Ishikawa (cell line): Measurements from ENCODE around the gene GSE1.

Experiments used
- CEBPB ChIP-seq: IDR thresholded peaks from 2 replicates; pipeline ENCODE4 v1.6.1; 2012
- CREB1 ChIP-seq: IDR thresholded peaks from 2 replicates; pipeline ENCODE4 v1.6.1; 2012; ENCODE audit warnings: low read depth
- EGR1 ChIP-seq: IDR thresholded peaks from 2 replicates; pipeline ENCODE4 v1.6.1; 2012
- EP300 ChIP-seq: IDR thresholded peaks from 2 replicates; pipeline ENCODE4 v1.6.1; 2012; ENCODE audit warnings: borderline replicate concordance
- FOXM1 ChIP-seq: IDR thresholded peaks from 2 replicates; pipeline ENCODE4 v1.6.1; 2012; ENCODE audit warnings: low read depth, borderline replicate concordance
- NFIC ChIP-seq: IDR thresholded peaks from 2 replicates; pipeline ENCODE4 v1.6.1; 2012
- RAD21 ChIP-seq: IDR thresholded peaks from 2 replicates; pipeline ENCODE4 v1.6.1; 2012; ENCODE audit warnings: low read depth
- TAF1 ChIP-seq: IDR thresholded peaks from 2 replicates; pipeline ENCODE4 v1.6.1; 2012; ENCODE audit warnings: low read depth, mild to moderate bottlenecking
- TCF12 ChIP-seq: IDR thresholded peaks from 2 replicates; pipeline ENCODE4 v1.6.1; 2012; ENCODE audit warnings: low read depth
- TEAD4 ChIP-seq: IDR thresholded peaks from 2 replicates; pipeline ENCODE4 v1.6.1; 2012
- YY1 ChIP-seq: IDR thresholded peaks from 2 replicates; pipeline ENCODE4 v1.6.1; 2012; ENCODE audit warnings: low read depth
- ZBTB7A ChIP-seq: IDR thresholded peaks from 2 replicates; pipeline ENCODE4 v1.6.1; 2012; ENCODE audit warnings: low read depth
- TF ChIP-seq, protein P1 (sequence below): IDR thresholded peaks from 2 replicates; pipeline ENCODE4 v1.6.1; 2012; ENCODE audit warnings: low read depth, mild to moderate bottlenecking
- TF ChIP-seq, protein P2 (sequence below): IDR thresholded peaks from 2 replicates; pipeline ENCODE4 v1.6.1; 2012
- TF ChIP-seq, protein P3 (sequence below): IDR thresholded peaks from 2 replicates; pipeline ENCODE4 v1.6.1; 2012

The GSE1 gene

DNA sequence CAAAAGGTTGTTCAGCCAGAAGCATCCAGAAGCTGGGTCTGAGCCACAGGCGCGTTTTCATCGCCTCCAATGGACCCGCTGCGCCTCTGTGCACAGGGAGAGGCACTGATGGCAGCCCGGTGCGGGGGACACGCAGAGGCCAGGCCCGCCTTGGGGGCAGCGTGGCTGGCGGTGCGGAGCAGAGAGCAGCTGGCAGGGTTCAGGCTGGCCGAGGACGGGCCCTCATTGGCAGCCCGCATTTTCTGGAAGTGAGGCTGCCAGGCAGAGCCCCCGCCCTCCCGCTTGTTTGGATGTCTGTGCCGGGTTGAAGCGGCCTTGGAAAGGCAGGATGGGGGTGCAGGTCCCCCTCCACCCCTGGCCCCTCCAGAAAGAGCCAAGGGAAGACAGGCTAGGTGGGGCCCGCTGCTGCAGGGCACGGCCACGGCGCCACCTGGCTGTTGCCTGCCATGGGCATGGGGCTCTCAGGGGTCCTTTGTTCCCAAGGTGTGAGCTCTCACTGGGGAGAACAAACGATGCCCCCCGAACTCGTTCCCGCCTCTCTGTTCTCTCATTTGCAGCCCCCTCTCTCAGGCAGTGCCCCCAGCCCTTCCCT lies 18.8 kb downstream of the GSE1 start:
- TF ChIP-seq TCF12 = no peak
- no peak for TF ChIP-seq YY1
- TF ChIP-seq NFIC = no peak
- TF ChIP-seq CREB1 = no peak
- TF ChIP-seq RAD21 = peak; percentile 16; the same call in 1 of the 2 replicates
- TF ChIP-seq EP300 = no peak

DNA sequence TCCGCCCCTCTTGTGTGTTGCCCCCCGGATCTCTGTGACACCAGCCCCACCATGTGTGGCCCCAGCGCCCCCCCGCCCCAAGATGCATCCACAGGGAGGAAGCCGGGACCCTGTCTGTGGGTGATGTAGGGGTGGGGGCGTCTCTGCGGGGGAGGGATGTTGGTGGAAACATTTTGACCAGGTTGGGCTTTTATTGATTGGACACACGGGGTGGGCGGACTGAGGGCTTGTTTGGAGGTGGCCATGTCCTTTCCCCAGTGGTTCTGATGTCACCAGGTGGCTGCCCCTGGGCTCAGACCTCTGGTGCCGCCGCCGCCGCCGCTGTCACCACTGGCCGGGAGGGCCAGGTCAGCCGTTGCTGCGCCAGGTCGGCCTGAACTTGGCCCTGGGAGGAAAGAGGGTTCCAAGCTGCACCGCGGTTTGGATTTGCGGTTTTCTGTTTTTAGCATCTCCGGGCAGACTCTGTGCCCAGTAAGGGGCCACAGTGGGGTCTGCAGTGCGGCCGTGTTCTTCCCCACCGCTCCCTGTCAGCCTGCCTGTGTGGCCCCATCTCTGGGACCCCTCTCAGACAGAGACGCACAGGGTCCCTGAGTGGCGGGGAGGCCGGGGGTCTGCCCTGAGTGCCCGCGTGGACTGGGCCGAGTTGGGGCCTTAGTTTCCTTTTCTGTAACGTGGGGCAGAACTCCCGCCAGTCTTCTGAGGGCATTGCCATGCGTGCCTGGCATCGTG lies 19.8 kb downstream of the GSE1 start:
- TF ChIP-seq RAD21 = no peak
- TF ChIP-seq NFIC = no peak
- TF ChIP-seq ZBTB7A = no peak
- no peak for TF ChIP-seq FOXM1
- no peak for TF ChIP-seq TCF12
- TF ChIP-seq, protein P1, sequence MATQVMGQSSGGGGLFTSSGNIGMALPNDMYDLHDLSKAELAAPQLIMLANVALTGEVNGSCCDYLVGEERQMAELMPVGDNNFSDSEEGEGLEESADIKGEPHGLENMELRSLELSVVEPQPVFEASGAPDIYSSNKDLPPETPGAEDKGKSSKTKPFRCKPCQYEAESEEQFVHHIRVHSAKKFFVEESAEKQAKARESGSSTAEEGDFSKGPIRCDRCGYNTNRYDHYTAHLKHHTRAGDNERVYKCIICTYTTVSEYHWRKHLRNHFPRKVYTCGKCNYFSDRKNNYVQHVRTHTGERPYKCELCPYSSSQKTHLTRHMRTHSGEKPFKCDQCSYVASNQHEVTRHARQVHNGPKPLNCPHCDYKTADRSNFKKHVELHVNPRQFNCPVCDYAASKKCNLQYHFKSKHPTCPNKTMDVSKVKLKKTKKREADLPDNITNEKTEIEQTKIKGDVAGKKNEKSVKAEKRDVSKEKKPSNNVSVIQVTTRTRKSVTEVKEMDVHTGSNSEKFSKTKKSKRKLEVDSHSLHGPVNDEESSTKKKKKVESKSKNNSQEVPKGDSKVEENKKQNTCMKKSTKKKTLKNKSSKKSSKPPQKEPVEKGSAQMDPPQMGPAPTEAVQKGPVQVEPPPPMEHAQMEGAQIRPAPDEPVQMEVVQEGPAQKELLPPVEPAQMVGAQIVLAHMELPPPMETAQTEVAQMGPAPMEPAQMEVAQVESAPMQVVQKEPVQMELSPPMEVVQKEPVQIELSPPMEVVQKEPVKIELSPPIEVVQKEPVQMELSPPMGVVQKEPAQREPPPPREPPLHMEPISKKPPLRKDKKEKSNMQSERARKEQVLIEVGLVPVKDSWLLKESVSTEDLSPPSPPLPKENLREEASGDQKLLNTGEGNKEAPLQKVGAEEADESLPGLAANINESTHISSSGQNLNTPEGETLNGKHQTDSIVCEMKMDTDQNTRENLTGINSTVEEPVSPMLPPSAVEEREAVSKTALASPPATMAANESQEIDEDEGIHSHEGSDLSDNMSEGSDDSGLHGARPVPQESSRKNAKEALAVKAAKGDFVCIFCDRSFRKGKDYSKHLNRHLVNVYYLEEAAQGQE = no peak
- no peak for TF ChIP-seq CEBPB
- no peak for TF ChIP-seq EGR1
- no peak for TF ChIP-seq TAF1
- TF ChIP-seq CREB1 = no peak
- no peak for TF ChIP-seq YY1
- no peak for TF ChIP-seq TEAD4
- TF ChIP-seq, protein P2, sequence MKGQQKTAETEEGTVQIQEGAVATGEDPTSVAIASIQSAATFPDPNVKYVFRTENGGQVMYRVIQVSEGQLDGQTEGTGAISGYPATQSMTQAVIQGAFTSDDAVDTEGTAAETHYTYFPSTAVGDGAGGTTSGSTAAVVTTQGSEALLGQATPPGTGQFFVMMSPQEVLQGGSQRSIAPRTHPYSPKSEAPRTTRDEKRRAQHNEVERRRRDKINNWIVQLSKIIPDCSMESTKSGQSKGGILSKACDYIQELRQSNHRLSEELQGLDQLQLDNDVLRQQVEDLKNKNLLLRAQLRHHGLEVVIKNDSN = no peak
- TF ChIP-seq, protein P3, sequence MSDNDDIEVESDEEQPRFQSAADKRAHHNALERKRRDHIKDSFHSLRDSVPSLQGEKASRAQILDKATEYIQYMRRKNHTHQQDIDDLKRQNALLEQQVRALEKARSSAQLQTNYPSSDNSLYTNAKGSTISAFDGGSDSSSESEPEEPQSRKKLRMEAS = no peak
- TF ChIP-seq EP300 = no peak

DNA sequence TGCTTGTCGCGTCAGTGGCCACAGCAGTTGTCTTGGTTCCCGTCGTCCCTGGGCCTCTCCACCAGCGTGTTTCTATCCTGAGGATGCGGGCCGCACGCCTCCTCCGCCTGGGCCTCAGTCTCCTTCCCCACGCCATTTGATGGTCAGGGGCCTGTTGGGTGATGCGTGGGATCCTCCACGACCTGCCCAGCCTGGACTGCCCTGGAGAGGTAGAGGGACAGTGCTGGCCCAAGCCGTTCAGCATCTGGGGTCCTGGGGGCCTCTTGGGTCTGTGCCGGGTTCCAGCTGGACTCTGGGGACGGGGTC lies 20.3 kb downstream of the GSE1 start:
- TF ChIP-seq, protein P2 = no peak

DNA sequence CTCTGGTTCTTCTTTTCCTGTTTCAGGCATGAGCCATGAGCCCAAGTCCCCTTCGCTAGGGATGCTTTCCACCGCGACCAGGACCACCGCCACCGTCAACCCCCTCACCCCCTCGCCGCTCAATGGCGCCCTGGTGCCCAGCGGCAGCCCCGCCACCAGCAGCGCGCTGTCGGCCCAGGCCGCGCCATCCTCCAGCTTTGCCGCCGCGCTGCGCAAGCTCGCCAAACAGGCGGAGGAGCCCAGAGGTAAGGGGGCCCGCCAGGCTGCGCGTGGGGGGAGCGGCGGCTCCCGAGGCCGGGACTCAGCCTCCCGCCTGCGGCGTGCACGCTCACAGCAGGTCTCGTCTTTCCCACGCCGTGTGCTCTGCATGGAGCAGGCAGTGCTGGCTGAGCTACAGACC lies 20.8 kb downstream of the GSE1 start:
- TF ChIP-seq, protein P2 = no peak
- TF ChIP-seq TEAD4 (no peak), TCF12 (no peak), RAD21 (no peak), YY1 (no peak)

DNA sequence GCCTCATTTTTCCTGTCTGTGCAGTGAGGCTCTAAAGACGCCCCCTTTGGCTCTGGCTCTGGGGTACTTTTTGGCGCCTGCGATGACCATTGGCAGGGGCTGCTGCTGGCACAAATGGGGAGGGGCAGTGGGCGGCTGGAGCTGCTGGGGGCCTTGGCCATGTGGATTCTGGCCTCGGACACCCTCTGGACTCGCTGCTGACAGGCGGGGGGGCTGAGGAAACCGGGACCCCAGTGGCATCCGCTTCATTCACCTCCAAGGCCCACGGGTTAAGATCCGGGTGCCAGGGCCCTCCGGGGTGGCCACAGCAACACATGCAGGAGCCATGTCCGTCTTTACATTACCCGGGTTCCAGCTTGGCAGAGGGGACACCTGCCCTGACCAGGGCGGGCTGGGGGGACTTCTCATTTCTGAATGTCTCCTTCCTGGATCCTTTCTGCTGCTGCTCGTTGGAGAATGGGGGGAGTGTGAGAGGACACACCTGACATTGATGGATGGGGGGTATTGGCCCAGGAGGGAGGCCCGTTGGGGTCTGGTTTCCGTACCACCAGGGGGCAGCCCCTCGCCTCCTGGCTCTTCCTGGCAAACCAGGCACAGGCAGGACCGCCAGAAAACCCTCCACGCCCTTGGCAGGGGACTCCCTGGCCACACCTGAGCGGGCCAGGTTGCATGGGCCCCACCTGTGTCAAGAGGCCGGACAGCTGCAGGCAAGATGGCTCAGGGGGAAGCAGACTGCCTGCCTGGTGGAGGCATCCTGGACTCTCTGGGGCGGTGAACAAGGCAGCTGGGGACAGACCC lies 21.8 kb downstream of the GSE1 start:
- peak; percentile 22; the same call in 1 of the 2 replicates for TF ChIP-seq RAD21
- no peak for TF ChIP-seq FOXM1

DNA sequence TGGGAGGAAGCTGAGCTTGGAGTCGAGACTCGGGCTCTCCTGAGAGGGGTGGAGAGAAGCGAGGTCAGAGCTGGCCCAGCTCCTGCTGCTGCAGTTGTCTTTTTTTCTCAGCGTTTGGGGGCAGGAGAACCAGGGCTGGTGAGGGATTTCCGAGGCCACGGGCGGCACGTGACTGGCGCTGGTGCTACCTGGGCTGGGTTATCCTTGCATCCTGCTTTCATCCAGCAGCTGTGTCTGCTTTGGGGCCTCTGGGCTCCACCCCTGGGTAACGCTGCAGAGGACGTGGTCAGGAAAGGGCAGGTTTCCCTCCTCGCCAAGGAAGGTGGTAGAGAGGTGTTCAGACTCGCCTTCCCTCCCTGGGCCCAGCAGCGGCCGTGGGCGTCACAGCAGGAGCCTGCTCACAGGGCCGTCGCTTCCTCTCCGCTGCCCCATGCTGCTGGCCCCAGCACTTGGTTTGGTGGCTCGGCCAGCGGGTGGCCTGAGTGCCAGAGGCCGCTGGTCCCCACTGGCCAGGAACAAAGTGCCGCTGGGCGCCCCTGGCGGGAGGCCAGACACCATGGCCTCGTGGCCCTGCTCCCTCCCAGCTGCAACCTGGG lies 22.5 kb downstream of the GSE1 start:
- TF ChIP-seq ZBTB7A (no peak), NFIC (peak; percentile 86), YY1 (peak; percentile 24; the same call in 1 of the 2 replicates), EP300 (peak; percentile 47), CREB1 (no peak), EGR1 (peak; percentile 92), TCF12 (peak; percentile 54; the same call in 1 of the 2 replicates)
- TF ChIP-seq, protein P2 = peak; percentile 82
- TF ChIP-seq, protein P3 = peak; percentile 41

DNA sequence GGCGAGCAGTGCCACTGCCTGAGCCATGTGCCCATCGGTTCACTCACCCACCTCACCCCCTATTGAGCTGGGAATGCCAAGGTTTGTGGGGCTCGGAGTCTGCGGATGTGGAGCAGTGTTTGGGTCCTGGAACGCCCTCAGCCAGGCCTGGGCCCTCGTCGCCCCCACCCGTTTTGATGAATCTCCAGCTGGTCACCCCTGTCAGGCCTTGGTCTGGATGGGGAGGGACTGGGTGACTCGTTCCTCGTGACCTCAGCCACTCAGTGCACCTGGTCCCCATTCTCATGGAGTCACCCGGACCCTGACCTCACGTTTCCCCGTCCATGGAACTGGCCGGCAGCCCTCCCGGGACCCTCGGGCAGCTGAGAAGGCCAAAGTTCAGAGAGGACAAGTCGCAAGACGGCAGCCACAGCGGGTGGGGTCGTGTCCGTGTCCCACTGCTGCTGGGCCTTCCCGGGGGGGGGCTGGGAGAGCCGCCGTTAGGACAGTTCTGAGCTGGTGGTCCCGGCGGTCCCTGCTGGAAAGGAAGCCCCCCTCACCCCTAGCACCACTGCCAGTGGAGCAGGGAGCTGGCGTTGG lies 23.2 kb downstream of the GSE1 start:
- 0 out of 2 replicates have a peak, but pooled peaks have one; percentile 17 for TF ChIP-seq ZBTB7A
- no peak for TF ChIP-seq EP300
